Measurements from ENCODE around the gene BICRA.
"Not testable (repeated sequence)": the region's sequence is repeated elsewhere in the genome, so short reads cannot be mapped to it uniquely, and the experiment has no call there.

BICRA gene

DNA sequence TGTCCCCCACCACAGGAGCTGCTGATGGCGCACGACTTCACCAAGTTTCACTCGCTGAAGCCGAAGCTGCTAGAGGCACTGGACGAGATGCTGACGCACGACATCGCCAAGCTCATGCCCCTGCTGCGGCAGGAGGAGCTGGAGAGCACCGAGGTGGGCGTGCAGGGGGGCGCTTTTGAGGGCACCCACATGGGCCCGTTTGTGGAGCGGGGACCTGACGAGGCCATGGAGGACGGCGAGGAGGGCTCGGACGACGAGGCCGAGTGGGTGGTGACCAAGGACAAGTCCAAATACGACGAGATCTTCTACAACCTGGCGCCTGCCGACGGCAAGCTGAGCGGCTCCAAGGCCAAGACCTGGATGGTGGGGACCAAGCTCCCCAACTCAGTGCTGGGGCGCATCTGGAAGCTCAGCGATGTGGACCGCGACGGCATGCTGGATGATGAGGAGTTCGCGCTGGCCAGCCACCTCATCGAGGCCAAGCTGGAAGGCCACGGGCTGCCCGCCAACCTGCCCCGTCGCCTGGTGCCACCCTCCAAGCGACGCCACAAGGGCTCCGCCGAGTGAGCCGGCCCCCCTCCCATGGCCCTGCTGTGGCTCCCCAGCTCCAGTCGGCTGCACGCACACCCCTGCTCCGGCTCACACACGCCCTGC, 132.1 kb downstream of the BICRA start:
- no peak for DNase-seq (ENCODE audit: low read depth in 1 of 2, low spot score in 1 of 2)

DNA sequence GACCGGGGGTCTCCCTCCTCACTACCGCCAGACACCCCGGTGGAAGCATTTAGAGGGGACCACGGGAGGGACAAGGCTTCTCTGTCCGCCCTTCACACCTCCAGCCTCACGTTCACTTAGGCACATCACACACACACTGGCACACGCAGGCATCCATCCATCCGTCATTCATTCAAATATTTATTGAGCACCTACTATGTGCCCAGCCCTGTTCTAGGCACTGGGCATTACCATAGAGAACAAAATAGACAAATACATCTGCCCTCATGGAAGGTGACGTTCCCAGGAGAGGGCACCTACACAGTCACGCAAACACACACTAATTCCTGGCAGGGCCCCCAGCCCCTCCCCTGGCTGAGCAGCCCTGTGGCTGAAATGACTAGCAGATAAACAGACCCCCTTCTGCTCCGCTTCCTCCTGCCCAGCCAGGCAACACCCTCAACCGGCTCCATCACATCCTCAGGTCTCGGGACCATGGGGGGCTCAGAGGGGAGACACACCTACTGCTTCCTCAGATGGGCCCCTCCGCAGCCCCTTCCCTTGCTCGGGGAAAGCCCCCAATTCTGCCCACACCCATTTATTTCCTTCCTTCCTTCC, 132.7 kb downstream of the BICRA start:
- DNase-seq (ENCODE audit: low read depth in 1 of 2, low spot score in 1 of 2) = no peak

DNA sequence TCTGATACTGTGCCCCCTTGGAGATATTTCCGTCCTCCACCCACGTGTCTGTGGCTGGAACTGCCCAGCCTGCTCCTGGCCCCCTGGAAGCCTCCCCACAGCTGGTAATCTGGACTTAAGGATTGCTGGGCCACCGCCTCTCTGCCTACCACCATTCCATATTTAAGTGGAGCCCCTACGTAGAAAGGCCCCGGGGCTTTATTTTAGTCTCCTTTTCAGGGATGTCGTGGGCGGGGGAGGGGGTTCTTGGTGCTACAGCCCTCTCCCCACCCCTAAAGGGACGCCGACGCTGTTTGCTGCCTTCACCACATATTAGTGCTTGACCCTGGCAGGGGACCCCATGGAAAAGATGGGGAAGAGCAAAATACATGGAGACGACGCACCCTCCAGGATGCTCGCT, 133.7 kb downstream of the BICRA start:
- DNase-seq (ENCODE audit: low read depth in 1 of 2, low spot score in 1 of 2) = no peak

GRCh38 chr19:47745010-47745901, 136.3 kb downstream of the BICRA start, which contains the start of gene NOP53:
Gene NOP53, plus strand, starts transcription at chr19:47745546. Its CDS starts 14 bp downstream, at chr19:47745560.
- DNase-seq (ENCODE audit: low read depth in 1 of 2, low spot score in 1 of 2) = peak; percentile 95 to 98

DNA sequence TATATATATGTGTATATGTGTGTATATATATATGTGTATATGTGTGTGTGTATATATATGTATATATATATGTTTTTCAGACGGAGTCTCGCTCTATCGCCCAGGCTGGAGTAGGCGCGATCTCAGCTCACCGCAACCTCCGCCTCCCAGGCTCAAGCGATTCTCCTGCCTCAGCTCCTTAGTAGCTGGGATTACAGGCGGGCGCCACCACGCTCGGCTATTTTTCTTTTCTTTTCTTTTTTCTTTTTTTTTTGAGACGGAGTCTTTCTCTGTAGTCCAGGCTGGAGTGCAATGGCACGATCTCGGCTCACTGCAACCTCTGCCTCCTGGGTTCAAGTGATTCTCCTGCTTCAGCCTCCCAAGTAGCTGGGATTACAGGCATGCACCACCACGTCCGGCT, 137.2 kb downstream of the BICRA start:
- not testable (repeated sequence) for DNase-seq (ENCODE audit: low read depth in 1 of 2, low spot score in 1 of 2)

DNA sequence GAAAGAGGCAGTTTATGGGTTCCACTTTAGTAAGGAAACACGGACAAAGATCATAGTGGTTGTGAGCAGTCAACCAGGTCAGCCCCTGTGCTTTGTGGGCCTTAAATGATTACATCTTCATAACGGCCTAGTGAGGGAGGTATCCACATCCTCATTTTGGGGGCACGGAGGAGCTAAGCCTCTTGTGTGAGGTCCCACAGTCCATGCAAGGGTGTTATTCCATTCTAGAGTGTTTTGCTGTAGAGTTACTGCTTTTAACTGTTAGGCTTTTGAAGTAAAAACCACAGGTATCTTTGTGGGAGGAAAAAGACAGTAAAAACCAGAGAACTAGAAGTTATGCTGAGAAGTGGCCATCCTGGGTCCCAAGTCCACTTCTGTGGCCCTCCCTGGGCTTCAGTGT, 140.4 kb downstream of the BICRA start:
- no peak for DNase-seq (ENCODE audit: low read depth in 1 of 2, low spot score in 1 of 2)

- no peak for DNase-seq (ENCODE audit: low read depth in 1 of 2, low spot score in 1 of 2)
These were observed 141.8 kb downstream of the BICRA start for GRCh38 chr19:47750752-47751151.

GRCh38 chr19:47752440-47753211, 143.7 kb downstream of the BICRA start:
- no peak for DNase-seq (ENCODE audit: low read depth in 1 of 2, low spot score in 1 of 2)

Data from activated T-helper 1 cell treated with anti-CD3 and anti-CD28 coated beads, Interleukin-2, amount 50 U/mL, for 16 hours (primary cell).